HG03354 (cell line): ENCODE results near the gene CASR.
A peak's percentile ranks its signal among the peaks of the same experiment; 100 is the strongest.

Experiments
- ATAC-seq: cut with Tn5 transposase; IDR thresholded peaks from one replicate; pipeline ENCODE4 v1.9.1; 2021; ENCODE audit warnings: mild to moderate bottlenecking; ENCODE audit not compliant: unreplicated experiment, poor library complexity, severe bottlenecking

Gene CASR

GRCh38 chr3:122208579-122208978, 25.1 kb downstream of the CASR start:
- no peak for ATAC-seq

GRCh38 chr3:122213650-122214049, 30.2 kb downstream of the CASR start:
- no peak for ATAC-seq

DNA sequence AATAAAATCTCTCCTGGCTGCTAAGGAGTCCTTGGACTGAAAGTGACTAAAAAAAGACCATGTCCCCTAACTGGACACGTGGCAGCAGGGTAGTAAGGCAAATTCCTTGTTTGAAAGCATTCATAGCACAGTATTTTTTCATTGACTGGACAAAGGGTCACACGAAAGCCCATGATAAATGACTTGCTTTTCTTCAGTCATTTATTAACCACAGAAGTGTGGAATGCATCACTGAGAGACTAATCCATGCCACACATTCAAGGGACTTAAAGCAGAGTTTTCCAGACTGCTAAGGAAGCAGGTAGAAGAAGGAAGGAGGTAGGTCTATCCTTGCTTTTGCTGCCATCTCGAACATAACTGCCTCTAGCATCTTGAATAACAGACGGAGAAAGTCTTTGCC, 31.2 kb downstream of the CASR start:
- no peak for ATAC-seq

- ATAC-seq = no peak
These were observed 32.3 kb downstream of the CASR start for GRCh38 chr3:122215592-122216298.

DNA sequence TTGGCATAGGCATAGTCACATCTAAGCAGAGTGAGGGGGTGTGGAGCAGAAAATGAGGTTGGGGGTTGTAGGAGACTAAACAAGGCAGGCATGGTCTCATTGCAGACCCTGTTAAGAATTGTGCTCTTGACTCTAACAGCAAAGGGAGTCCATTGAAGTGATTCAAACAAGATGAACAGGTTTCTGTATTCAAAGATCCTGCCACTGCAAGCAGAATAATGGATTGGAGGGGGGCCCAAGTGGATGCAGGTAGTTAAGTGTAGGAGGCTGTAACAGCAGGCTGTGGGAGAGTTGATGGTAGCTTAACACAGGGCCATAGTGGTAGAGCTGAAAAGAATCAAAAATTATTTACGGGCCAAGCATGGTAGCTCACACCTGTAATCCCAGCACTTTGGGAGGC, 34.4 kb downstream of the CASR start:
- no peak for ATAC-seq

- ATAC-seq = no peak
These were observed 35.9 kb downstream of the CASR start for GRCh38 chr3:122219242-122219872.

DNA sequence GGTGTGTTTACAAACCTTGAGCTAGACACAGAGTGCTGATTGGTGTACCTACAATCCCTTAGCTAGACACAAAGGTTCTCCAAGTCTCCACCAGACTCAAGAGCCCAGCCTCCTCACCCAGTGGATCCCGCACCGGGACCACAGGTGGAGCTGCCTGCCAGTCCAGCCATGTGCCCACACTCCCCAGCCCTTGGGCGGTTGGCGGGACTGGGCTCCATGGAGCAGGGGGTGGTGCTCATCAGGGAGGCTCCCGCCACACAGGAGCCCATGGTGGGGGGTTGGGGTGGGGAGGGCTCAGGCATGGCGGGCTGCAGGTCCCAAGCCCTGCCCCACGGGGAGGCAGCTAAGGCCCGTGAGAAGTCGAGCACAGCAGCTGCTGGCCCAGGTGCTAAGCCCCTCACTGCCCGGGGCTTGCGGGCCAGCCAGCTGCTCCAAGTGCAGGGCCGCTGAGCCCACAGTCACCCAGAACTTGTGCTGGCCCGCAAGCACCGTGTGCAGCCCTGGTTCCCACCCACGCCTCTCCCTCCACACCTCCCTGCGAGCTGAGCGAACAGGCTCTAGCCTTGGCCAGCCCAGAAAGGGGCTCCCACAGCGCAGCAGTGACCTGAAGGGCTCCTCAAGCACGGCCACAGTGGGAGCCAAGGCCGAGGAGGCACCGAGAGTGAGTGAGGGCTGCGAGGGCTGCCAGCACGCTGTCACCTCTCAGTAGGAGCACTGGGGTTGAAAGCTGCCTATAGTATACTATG, 43.7 kb downstream of the CASR start:
- ATAC-seq = no peak

DNA sequence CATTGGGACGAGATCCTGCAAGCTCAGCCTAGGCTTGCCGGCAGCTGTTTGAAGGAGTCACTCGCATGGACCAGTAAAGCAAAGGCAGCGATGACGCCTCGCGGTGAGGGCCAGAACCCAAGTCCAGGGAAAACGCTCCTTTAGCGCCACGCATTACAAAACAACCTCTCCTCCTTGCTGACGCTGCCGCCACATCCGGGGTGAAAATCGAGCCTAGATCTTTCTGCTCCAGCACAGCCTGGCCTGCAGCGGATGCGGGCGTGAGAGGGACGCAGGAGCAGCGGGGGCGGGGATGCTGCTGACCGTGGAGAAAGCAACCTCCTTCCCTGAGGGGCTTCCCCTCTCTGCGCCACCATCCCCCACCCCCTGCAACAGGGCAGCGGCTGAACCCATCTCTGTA, 46.7 kb downstream of the CASR start:
- no peak for ATAC-seq

GRCh38 chr3:122231465-122232157, 48.1 kb downstream of the CASR start:
- no peak for ATAC-seq

GRCh38 chr3:122232485-122232884, 49.0 kb downstream of the CASR start:
- ATAC-seq = peak; percentile 3

GRCh38 chr3:122233101-122233952, 49.9 kb downstream of the CASR start:
- ATAC-seq = peak; percentile 81

GRCh38 chr3:122234117-122234516, 50.6 kb downstream of the CASR start:
- no peak for ATAC-seq

DNA sequence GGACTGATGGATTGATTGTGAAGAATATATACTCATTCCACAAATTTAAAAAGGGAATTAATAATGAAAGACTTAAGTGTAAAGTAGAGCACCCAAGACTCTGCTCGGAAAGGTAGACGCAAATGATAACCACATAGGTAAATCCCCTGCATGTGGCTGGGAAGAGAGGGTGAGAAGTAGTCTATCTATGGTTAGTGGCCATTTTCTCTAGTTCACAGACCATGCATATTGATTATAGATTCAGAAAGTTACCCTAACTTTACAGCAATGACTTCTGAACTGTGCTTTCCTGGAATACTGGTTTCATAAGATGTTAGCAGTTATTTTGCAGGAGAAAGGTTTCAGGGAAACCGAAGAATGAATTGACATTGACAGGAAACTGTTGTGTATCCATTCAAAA, 51.7 kb downstream of the CASR start:
- no peak for ATAC-seq

DNA sequence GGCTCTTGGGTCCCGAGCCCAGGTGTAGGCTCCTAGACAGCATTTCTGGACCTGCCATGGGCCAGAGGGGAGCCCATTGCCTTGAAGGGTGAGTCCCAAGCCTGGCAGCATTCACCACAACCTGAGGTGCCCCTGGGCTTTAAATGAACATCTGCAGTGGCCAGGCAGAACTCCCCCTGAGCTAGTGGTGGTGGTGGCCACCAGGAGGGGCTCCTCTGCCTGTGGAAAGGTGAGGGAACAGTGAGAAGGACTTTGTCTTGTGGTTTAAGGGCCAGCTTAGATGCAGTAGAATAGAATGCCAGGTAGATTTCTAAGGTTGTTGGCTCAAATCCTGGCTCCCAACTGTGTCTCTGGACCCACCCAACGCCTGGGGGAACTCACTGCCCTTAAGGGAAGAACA, 55.6 kb downstream of the CASR start:
- ATAC-seq = no peak

DNA sequence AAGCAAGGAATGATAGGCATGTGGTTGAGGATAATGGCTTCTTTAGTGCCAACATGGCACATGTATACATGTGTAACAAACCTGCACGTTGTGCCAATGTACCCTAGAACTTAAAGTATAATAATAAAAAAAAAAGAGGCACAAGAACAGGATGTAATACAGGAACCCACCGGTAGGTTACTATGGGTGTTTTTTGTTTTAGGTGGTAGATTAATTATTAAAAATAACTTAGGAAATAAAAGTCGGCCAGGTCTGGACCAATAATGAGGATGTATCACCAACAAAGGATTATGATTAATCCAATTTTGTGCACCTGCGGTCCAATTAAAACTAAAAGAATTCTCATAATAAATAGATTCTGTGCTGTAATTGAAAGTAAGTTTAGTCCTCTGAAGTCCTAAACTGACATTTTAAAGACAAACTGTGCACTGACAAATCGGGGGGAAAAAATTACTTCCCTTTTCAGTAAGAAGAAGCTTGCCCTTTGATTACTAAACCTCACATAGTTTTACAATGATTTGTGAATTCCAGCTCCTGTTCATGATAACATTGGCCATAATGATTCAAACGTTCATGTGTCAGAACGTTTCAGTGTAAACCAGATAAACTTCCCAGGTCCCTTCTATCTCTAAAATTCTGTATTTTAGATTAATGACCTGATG, 62.2 kb downstream of the CASR start:
- peak; percentile 42 for ATAC-seq

- ATAC-seq = no peak
These were observed 62.7 kb downstream of the CASR start for GRCh38 chr3:122246199-122246598.

- ATAC-seq = peak; percentile 32
These were observed 63.8 kb downstream of the CASR start for GRCh38 chr3:122247087-122247824.

GRCh38 chr3:122247825-122248185, 64.3 kb downstream of the CASR start:
- ATAC-seq = peak; percentile 70
